Skeletal muscle cell (primary cell): Measurements from ENCODE around the gene SCN2A.
A peak's percentile ranks its signal among the peaks of the same experiment; 100 is the strongest.
"Not testable (repeated sequence)": the region's sequence is repeated elsewhere in the genome, so short reads cannot be mapped to it uniquely, and the experiment has no call there.

Source experiments
- DNase-seq: peaks from one replicate; pipeline ENCODE4 v3.0.0-alpha.2; 2010; ENCODE audit warnings: low read depth
- H3K4me3 ChIP-seq: 2 replicates; pipeline ENCODE4 v1.5.1; 2011; ENCODE audit warnings: low read depth, mild to moderate bottlenecking, control low read depth, low read length, moderate library complexity

The SCN2A gene

GRCh38 chr2:165398603-165399002 lies 159.4 kb downstream of the SCN2A start:
- DNase-seq, H3K4me3 ChIP-seq: not testable (repeated sequence)

GRCh38 chr2:165401285-165401852 lies 162.2 kb downstream of the SCN2A start:
- no peak overlapping the region for H3K4me3 ChIP-seq
- DNase-seq, result peak; percentile 42

GRCh38 chr2:165402162-165402561 lies 162.9 kb downstream of the SCN2A start:
- DNase-seq, result no peak
- no peak overlapping the region for H3K4me3 ChIP-seq

- DNase-seq, result no peak
- H3K4me3 ChIP-seq, result no peak overlapping the region
Observed at GRCh38 chr2:165406173-165406572, 167.0 kb downstream of the SCN2A start.

- no peak overlapping the region for H3K4me3 ChIP-seq
- DNase-seq, result no peak
Observed at GRCh38 chr2:165407466-165407865, 168.3 kb downstream of the SCN2A start.

GRCh38 chr2:165408186-165408585 lies 169.0 kb downstream of the SCN2A start:
- no peak overlapping the region for H3K4me3 ChIP-seq
- no peak for DNase-seq

GRCh38 chr2:165410276-165410675 lies 171.1 kb downstream of the SCN2A start:
- H3K4me3 ChIP-seq, result no peak overlapping the region
- no peak for DNase-seq

- no peak for DNase-seq
- H3K4me3 ChIP-seq, result no peak overlapping the region
Observed at GRCh38 chr2:165414187-165414586, 175.0 kb downstream of the SCN2A start.

- DNase-seq, result no peak
- no peak overlapping the region for H3K4me3 ChIP-seq
Observed at GRCh38 chr2:165417009-165417408, 177.8 kb downstream of the SCN2A start.

- no peak overlapping the region for H3K4me3 ChIP-seq
- DNase-seq, result no peak
Observed at GRCh38 chr2:165420231-165420630, 181.0 kb downstream of the SCN2A start.

- no peak overlapping the region for H3K4me3 ChIP-seq
- DNase-seq, result no peak
Observed at GRCh38 chr2:165423081-165423480, 183.9 kb downstream of the SCN2A start.

GRCh38 chr2:165425556-165425955 lies 186.3 kb downstream of the SCN2A start:
- no peak overlapping the region for H3K4me3 ChIP-seq
- DNase-seq, result no peak

GRCh38 chr2:165427686-165428085 lies 188.5 kb downstream of the SCN2A start:
- no peak for DNase-seq
- H3K4me3 ChIP-seq, result no peak overlapping the region

GRCh38 chr2:165428926-165429325 lies 189.7 kb downstream of the SCN2A start:
- DNase-seq, result no peak
- H3K4me3 ChIP-seq, result no peak overlapping the region

GRCh38 chr2:165431014-165431413 lies 191.8 kb downstream of the SCN2A start:
- no peak overlapping the region for H3K4me3 ChIP-seq
- no peak for DNase-seq

- H3K4me3 ChIP-seq, result no peak overlapping the region
Observed at GRCh38 chr2:165432234-165432966, 193.2 kb downstream of the SCN2A start.

GRCh38 chr2:165434865-165435496 lies 195.8 kb downstream of the SCN2A start:
- no peak for DNase-seq
- H3K4me3 ChIP-seq, result no peak overlapping the region

More at GRCh38 chr2:165432234-165432966, 193.2 kb downstream of the SCN2A start:
- DNase-seq, result no peak

- DNase-seq, result no peak
- no peak overlapping the region for H3K4me3 ChIP-seq
Observed at GRCh38 chr2:165435611-165436010, 196.4 kb downstream of the SCN2A start.

- DNase-seq, result no peak
- no peak overlapping the region for H3K4me3 ChIP-seq
Observed at GRCh38 chr2:165436559-165436958, 197.3 kb downstream of the SCN2A start.

- H3K4me3 ChIP-seq, result no peak overlapping the region
- peak; percentile 44 for DNase-seq
Observed at GRCh38 chr2:165440367-165440766, 201.2 kb downstream of the SCN2A start.
